ENCODE data around the gene PRIMA1. TPM values are rescaled to one million over a fixed set of nuclear protein-coding genes. Genes with fewer than 3 reads are reported as not detected.

Gene PRIMA1
- total and polyA plus RNA-seq, 2 experiments from 2014 or later, result 2.1 to 3.5 TPM

GRCh38 chr14:93715279-93715927 lies 72.9 kb downstream of the PRIMA1 start:
- no peaks in the 10 kb centered on the region; the same call in 2 of the 3 replicates for H3K36me3 Mint-ChIP-seq (ENCODE audit: low read depth)
- no peak for DNase-seq (ENCODE audit: low spot score)
- no peak for ATAC-seq

GRCh38 chr14:93714605-93715004 lies 73.7 kb downstream of the PRIMA1 start:
- Mint-ChIP-seq H3K4me1 (peaks cover 18% of the 10 kb centered on the region), H3K4me3 (no peak overlapping the region; the same call in 2 of the 3 replicates), H3K27me3 (ENCODE audit: insufficient read depth, low read depth, poor library complexity) (peaks cover 8% of the 10 kb centered on the region), H3K27ac (no peak overlapping the region), H3K36me3 (ENCODE audit: low read depth) (no peaks in the 10 kb centered on the region), H3K9me3 (no peaks in the 10 kb centered on the region)
- Histone ChIP-seq H3K27me3 (ENCODE audit: insufficient read depth) (no peaks in the 10 kb centered on the region), H3K4me2 (no peak overlapping the region), H3F3A (replicated peaks; ENCODE audit: low read depth) (no peaks in the 10 kb centered on the region), H2AFZ (no peak overlapping the region), H3K79me2 (replicated peaks; ENCODE audit: insufficient read depth) (no peaks in the 10 kb centered on the region), H4K20me1 (replicated peaks; ENCODE audit: insufficient read depth) (no peaks in the 10 kb centered on the region), H3K27ac (ENCODE audit: low read depth) (no peak overlapping the region), H3K4me3 (no peak overlapping the region), H3K9me2 (ENCODE audit: insufficient read depth) (no peaks in the 10 kb centered on the region), H3K4me1 (ENCODE audit: insufficient read depth) (no peaks in the 10 kb centered on the region; the same call in 1 of the 2 replicates), H3K36me3 (ENCODE audit: insufficient read depth) (no peaks in the 10 kb centered on the region)
- no peak for ATAC-seq
- no peak for DNase-seq (ENCODE audit: low spot score)
- TF ChIP-seq CREB1 (CRISPR knock-in tag; IDR thresholded peaks at IDR 0.05; ENCODE audit: low read depth), result no peak
- no peak for TF ChIP-seq STAT1 (IDR thresholded peaks at IDR 0.05; ENCODE audit: unreplicated experiment)
- no peak for TF ChIP-seq ETS1 (IDR thresholded peaks at IDR 0.05)
- no peak for TF ChIP-seq EZH2 (IDR thresholded peaks at IDR 0.05; ENCODE audit: low read depth, unreplicated experiment)
- TF ChIP-seq EZH2phosphoT487 (IDR thresholded peaks at IDR 0.05; ENCODE audit: unreplicated experiment), result no peak
- no peak for TF ChIP-seq ZNF331 (CRISPR knock-in tag; IDR thresholded peaks at IDR 0.05; ENCODE audit: low read depth)
- TF ChIP-seq NANOG (IDR thresholded peaks at IDR 0.05; ENCODE audit: borderline replicate concordance), result no peak
- TF ChIP-seq, protein P1, sequence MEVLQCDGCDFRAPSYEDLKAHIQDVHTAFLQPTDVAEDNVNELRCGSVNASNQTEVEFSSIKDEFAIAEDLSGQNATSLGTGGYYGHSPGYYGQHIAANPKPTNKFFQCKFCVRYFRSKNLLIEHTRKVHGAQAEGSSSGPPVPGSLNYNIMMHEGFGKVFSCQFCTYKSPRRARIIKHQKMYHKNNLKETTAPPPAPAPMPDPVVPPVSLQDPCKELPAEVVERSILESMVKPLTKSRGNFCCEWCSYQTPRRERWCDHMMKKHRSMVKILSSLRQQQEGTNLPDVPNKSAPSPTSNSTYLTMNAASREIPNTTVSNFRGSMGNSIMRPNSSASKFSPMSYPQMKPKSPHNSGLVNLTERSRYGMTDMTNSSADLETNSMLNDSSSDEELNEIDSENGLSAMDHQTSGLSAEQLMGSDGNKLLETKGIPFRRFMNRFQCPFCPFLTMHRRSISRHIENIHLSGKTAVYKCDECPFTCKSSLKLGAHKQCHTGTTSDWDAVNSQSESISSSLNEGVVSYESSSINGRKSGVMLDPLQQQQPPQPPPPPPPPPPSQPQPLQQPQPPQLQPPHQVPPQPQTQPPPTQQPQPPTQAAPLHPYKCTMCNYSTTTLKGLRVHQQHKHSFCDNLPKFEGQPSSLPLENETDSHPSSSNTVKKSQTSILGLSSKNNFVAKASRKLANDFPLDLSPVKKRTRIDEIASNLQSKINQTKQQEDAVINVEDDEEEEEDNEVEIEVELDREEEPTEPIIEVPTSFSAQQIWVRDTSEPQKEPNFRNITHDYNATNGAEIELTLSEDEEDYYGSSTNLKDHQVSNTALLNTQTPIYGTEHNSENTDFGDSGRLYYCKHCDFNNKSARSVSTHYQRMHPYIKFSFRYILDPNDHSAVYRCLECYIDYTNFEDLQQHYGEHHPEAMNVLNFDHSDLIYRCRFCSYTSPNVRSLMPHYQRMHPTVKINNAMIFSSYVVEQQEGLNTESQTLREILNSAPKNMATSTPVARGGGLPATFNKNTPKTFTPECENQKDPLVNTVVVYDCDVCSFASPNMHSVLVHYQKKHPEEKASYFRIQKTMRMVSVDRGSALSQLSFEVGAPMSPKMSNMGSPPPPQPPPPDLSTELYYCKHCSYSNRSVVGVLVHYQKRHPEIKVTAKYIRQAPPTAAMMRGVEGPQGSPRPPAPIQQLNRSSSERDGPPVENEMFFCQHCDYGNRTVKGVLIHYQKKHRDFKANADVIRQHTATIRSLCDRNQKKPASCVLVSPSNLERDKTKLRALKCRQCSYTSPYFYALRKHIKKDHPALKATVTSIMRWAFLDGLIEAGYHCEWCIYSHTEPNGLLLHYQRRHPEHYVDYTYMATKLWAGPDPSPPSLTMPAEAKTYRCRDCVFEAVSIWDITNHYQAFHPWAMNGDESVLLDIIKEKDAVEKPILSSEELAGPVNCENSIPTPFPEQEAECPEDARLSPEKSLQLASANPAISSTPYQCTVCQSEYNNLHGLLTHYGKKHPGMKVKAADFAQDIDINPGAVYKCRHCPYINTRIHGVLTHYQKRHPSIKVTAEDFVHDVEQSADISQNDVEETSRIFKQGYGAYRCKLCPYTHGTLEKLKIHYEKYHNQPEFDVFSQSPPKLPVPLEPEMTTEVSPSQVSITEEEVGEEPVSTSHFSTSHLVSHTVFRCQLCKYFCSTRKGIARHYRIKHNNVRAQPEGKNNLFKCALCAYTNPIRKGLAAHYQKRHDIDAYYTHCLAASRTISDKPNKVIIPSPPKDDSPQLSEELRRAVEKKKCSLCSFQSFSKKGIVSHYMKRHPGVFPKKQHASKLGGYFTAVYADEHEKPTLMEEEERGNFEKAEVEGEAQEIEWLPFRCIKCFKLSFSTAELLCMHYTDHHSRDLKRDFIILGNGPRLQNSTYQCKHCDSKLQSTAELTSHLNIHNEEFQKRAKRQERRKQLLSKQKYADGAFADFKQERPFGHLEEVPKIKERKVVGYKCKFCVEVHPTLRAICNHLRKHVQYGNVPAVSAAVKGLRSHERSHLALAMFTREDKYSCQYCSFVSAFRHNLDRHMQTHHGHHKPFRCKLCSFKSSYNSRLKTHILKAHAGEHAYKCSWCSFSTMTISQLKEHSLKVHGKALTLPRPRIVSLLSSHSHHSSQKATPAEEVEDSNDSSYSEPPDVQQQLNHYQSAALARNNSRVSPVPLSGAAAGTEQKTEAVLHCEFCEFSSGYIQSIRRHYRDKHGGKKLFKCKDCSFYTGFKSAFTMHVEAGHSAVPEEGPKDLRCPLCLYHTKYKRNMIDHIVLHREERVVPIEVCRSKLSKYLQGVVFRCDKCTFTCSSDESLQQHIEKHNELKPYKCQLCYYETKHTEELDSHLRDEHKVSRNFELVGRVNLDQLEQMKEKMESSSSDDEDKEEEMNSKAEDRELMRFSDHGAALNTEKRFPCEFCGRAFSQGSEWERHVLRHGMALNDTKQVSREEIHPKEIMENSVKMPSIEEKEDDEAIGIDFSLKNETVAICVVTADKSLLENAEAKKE (CRISPR knock-in tag; IDR thresholded peaks at IDR 0.05), result no peak
- TF ChIP-seq JUNB (IDR thresholded peaks at IDR 0.05; ENCODE audit: unreplicated experiment), result no peak
- TF ChIP-seq CTCF (conservative IDR thresholded peaks at IDR 0.05; ENCODE audit: low read depth in 2 of 2), result no peak
- TF ChIP-seq POLR2AphosphoS5 (IDR thresholded peaks at IDR 0.05; ENCODE audit: low read depth), result no peak
- TF ChIP-seq ZNF114 (CRISPR knock-in tag; IDR thresholded peaks at IDR 0.05), result no peak

More at GRCh38 chr14:93715279-93715927, 72.9 kb downstream of the PRIMA1 start:
- H3K4me3 ChIP-seq, result no peak overlapping the region
- H2AFZ ChIP-seq, result no peak overlapping the region
- no peaks in the 10 kb centered on the region for H3K79me2 ChIP-seq (replicated peaks; ENCODE audit: insufficient read depth)
- H4K20me1 ChIP-seq (replicated peaks; ENCODE audit: insufficient read depth), result no peaks in the 10 kb centered on the region
- Mint-ChIP-seq H3K4me1 (peaks cover 18% of the 10 kb centered on the region), H3K9me3 (no peaks in the 10 kb centered on the region), H3K27ac (no peak overlapping the region), H3K27me3 (ENCODE audit: insufficient read depth, low read depth, poor library complexity) (peaks cover 8% of the 10 kb centered on the region), H3K4me3 (no peak overlapping the region)
- H3K36me3 ChIP-seq (ENCODE audit: insufficient read depth), result no peaks in the 10 kb centered on the region
- H3K4me2 ChIP-seq, result no peak overlapping the region
- H3F3A ChIP-seq (replicated peaks; ENCODE audit: low read depth), result no peaks in the 10 kb centered on the region
- no peaks in the 10 kb centered on the region; the same call in 1 of the 2 replicates for H3K4me1 ChIP-seq (ENCODE audit: insufficient read depth)
- no peak overlapping the region for H3K27ac ChIP-seq (ENCODE audit: low read depth)
- H3K9me2 ChIP-seq (ENCODE audit: insufficient read depth), result no peaks in the 10 kb centered on the region
- no peaks in the 10 kb centered on the region for H3K27me3 ChIP-seq (ENCODE audit: insufficient read depth)
- no peak for TF ChIP-seq NANOG (IDR thresholded peaks at IDR 0.05; ENCODE audit: borderline replicate concordance)

All from GM23338 (cell line).